Hepatic stellate cell (primary cell): ENCODE measurements around the gene BRCA1.

ENCODE experiments used
- DNase-seq: peaks from one replicate; pipeline ENCODE4 v3.0.0; 2011; ENCODE audit warnings: low spot score

Gene BRCA1

DNA sequence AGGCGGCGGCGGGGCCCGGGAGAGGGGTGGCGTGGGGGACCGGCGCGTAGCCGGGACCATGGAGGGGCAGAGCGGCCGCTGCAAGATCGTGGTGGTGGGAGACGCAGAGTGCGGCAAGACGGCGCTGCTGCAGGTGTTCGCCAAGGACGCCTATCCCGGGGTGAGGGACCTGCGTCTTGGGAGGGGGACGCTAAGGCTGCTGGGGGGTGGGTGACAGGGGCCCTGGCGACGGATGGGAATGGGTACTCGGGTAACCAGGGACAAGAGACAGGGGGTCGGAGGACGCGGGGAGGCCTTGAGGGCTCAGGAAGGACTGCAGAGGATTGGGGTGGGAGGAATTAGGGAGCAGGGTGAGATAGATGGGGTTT, 99.9 kb downstream of the BRCA1 start:
- DNase-seq = no peak

DNA sequence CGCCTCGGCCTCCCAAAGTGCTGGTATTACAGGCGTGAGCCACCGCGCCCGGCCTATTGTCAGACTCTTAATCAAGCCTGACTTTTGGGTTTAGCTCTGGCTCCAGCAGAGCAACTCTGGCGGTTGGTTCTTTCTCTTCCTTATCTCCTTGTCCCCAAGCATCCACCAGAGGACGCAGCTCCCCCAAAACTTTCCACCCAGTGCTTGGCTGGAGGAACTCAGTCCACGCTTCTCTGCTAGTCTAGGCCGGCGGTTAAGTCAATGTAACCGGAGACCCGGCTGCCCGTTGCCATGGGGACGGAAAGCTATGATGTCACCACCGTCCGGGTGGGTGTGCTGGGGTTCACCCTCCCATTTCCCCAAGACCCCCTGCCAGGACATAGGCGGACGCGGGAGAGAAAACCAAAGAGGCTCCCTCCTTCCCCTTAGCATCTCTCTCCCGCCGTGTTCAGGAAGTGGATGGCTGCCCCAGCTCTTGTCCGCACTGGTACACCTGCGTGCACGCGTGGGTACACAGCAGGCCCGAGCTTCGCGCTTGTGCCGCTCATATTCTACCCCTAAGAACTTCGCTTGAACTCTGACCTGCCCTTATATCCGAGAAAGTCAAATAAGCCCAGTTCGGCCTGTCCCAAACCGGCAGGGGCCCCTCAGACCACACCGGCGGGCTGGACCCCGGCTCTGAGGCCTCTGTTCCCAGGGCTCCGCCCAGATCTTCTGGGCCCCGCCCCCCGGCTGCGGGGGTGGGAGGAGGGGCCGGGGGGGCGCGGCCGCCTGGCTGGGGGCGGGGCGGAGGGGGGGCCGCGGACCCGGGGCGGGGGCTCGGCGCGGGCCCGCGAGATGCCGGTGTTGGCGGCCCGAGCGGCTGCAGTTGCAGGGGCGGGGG, 100.5 kb downstream of the BRCA1 start, which contains the start of gene RND2:
Gene RND2 (plus strand): TSS at position 825 of the 883 bp plus-strand sequence. CDS start 117 bp downstream, outside the sequence.
- DNase-seq = peak; percentile 99

DNA sequence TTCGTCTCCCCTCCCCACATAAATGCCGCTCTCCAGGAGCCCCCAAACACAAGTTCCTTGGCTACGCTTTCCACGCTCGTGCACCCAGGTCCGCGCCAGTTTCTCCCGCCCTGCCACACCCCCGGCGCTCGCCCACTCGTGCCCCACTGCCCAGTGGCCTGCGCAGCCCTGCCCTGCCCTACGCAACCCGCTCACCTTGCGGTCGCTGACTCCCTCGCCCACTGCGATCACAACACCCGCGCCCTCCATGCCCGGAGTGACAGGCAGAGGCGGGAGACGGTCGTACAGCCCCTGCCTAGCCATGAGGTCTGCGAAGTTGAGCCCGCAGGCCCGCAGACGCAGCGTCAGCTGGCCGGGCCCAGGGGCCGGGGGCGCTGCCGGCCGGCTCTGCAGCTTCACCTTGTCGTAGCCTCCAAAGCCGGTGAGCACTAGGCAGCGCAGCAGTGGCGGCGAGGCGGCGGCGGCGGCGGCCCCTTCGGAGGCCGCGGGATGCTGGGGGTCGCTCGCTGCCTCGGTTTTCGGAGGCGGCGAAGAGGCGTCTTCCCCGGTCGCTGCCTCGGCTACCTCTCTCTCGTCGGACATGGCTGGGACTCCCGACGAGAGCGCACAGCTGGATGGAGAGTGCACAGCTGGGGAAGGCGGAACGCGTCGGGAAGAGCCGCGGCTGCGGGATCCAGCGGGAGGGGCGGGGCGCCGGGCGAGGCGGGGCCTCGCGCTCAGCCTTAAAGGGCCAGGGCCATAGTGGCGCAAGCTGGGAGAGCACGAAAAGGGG, 103.2 kb downstream of the BRCA1 start, which contains the start of gene VAT1:
Gene VAT1 (minus strand): TSS at position 645 of the 772 bp plus-strand sequence. CDS start 63 bp downstream, at position 582.
- DNase-seq = peak; percentile 92

DNA sequence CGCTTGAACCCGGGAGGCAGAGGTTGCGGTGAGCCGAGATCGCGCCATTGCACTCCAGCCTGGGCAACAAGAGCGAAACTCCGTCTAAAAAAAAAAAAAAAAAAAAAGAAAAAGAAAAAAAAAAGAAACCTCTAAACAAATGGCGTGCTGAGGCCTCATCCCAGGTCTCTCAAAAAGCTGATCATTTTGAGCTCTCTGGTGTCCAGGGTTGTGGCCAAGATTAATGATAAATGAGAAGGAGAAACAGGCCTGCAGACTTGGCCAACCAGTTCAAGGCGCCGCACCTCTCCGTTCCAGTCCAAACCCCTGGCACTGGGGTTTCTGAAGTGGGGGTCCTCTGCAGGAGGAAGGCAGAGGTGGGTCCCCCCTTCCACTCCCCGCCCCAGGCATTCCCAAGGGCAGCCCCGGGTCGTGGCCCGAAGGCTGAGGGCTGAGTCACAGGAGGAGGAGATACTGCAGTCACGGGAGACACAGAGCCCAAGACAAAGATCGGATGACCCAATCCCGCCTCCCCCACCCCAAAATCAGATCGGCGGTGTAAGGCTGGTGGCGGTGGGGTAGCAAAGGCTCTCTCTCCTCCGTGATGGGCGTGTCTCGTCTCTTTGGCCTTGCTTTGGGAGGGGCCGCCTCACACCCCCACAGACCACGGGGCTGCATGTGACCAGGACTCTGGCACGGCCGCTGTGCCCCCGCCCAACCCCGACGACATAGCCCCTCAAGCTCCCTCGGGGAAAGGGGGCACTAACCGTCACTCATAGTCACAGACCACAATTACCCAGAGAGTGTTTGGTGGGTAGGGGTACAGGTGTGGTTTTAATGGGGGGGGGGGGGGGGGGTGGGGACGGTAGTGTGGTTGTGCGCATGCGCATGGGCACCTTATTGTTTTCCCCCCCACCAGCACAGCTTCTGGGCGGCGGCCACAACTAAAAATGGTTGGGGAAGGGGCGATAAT, 104.1 kb downstream of the BRCA1 start:
- peak; percentile 94 for DNase-seq

DNA sequence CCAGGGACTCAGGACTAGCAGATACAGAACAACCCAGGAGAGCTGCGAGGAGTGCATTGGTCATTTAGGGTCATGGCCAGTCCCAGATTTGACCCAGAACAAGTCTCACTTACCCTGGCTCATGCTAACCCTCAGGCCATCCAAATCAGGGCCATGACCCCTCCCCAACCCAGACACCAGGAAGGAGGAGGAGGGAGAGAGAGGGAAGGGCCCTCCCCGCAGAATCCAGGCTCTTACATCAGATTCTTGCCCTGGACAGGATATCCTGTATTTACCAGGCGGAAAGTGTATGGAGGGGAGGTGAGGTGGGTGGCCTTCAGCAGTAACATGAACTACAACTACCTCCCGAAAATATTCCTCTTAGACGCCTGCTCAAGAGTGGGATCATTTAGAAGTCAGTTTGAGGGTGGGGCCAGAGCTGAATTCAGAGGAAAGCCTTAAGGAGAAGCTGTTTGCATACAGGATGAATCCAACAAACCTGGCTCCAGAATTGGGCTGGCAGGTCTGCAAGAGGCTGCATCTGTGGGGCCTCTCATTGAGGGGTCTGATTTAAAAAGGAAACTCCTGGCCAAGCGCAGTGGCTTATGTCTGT, 105.0 kb downstream of the BRCA1 start:
- DNase-seq = no peak

DNA sequence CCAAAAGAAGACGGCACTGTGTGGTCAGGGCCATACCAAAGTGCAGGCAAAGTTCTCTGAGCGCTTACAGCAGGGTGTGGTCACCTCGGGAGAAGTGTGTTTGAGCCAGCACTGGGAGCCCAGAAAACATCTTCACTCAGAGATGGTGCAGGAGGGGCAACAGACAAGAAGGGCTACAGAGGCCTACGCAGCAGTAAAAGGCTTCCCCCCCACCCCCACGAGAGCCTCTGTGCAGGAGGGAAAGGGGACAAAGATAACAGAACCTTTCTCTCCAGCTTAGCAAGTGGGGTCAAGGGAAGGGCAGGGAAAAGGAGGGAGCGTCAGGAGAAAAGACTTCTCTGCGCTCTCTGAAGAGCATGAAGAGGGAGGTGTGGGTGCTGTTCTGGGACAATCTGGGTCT, 105.7 kb downstream of the BRCA1 start:
- no peak for DNase-seq

DNA sequence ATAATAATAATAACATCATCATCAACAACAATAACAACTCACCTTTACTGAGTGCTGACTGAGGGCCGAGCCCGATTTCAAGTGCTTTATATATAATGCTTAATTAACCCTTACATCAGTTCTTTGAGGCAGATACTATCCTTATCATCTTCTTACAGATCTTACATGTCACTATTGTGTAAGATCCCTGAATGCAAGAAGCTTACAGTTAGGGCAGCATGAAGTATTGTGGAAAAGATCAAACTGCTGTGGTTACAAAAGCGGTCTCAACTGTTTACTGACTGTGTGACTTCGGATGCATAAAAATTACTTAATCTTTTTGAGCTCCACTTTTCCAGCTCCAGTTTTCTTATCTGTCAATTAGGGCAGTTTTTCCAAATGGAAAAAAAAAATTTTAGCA, 106.2 kb downstream of the BRCA1 start:
- DNase-seq = no peak

DNA sequence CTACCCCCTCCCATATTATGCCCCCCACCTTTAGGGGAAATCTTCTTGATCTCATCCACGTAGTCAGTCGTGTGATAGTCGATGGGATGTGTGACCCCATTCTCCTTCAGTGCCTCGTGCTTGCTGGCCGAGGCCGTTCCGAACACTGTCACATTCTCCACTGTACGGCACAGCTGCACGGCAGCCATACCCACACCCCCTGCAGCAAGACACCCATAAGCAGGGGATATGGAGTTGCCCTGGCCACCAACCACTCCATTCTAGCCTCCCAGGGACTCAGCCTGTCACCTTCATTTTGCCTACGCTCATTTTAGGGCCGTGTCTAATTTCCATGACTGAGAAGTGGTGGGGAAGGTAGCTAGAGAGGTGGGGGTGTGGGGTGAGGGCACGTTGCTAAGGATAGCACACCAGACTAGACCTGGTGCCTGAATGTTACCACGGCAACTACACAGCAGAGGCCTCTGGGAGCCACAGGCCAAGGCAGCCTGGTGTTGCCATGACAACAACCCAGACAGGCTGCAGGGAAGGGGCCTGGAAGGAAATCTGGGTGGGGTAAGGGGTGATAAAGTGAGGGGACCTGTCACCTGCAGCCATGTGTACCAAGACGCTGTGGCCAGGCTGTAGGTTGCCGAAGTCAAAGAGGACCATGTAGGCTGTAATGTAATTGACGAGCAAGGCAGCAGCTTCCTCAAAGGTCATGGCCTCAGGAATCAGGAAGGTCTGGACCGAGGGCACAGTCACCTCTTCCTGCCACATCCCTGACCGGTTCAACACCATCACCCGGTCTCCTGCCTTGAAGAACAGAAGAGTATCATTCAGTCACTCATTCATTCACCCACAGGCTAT, 106.9 kb downstream of the BRCA1 start:
- DNase-seq = no peak

DNA sequence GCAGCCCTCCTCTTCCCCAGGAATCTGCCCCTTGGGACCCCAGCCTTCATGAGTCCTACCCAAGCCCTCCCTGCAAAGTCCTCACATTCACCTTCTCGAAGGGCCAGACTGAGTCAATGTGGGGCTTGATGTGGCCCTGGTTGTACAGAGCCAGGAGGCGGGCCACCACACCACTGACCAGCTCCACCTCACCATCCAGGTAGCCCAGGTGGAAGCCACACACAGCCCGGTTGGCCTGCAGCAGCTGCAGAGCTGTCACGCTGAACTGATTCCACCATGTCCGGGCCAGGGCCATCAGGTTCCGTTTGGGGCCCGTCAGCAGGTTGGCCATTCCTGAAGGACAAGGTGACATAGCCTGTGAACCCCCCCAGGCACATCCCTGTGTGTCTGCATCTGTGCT, 108.9 kb downstream of the BRCA1 start:
- DNase-seq = no peak

DNA sequence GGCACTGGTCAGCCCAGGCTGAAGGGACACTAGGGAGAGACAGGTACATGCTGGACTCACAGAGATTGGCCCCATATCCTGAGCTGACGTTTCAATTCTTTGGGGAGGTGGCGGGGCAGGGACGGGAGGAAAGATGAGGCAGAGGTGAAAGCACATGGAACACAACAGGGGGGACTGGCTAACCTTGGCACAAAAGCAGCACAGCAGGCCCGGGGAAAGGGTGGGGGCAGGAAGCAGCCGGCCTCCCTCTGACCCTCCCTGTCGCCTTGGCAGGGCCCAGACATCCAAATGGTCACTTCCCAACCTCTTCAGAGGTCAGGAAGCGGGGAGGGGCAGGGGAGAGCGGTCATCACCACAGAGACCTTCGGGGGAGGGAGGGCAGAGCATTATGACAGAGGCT, 109.6 kb downstream of the BRCA1 start:
- DNase-seq = no peak

DNA sequence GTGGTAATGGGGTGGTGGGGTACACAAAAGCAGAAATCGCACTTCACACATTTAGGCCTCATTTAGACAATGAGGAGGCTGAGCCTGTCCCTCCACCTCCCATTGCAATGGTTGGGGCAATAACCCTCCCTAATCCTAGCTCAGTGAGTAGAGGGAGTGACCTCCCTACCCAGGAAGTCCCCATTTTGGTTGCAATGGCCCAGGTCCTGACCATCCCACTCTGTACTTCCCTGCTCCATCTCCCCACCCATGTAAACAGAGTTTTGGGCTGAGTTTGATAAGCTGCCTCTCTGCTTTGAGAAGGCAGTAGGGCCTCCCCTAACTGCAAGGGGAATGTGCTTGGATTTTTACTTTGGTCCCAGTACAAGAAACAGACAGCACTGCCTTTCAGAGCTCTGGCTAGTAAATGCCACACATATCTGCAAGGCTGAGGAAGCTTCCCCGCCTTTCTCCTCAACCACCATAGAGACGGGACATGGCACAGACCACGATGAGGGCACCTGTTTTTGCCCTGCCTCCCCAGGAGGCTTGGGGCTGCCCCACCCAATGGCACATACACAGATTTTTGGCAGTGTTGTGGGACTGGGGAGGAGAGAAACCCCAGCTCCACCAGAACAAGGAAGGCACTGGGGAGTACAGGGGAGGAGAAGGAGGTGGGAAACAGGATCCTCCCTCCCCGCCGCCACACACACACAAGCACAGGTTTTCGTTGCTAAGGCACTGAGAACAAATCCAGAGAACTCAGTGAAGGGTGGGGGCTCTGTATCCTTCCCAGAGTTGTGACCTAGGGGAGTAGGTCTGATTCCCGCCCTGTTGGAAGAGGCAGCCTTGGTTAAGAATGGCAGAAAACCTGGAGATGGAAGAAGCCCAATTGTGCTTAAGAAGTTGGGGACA, 110.3 kb downstream of the BRCA1 start:
- DNase-seq = no peak

DNA sequence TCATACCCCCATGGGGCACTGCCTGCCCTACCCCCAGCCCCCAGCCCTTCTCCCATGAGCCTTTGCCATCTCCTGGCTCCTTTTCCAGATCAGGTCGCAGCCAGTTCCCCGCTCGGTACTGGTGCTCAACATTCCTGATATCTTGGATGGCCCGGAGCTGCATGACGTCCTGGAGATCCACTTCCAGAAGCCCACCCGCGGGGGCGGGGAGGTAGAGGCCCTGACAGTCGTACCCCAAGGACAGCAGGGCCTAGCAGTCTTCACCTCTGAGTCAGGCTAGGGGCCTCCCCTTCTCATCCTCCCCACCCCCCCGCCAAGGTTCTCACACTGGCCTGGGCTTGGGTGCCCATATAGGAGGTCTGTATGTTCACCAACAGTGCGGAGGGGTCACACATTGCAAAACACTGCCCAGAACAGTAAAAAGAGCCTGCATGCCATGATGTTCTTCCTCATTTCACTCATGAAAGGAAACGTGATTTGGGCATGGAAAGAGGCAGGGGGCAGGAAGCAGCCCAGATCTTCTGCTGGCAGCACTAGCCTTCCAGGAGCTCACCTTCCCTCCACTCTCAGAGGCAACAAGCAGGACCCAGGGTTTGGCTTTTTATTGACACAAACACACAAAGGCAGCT, 111.0 kb downstream of the BRCA1 start:
- no peak for DNase-seq

DNA sequence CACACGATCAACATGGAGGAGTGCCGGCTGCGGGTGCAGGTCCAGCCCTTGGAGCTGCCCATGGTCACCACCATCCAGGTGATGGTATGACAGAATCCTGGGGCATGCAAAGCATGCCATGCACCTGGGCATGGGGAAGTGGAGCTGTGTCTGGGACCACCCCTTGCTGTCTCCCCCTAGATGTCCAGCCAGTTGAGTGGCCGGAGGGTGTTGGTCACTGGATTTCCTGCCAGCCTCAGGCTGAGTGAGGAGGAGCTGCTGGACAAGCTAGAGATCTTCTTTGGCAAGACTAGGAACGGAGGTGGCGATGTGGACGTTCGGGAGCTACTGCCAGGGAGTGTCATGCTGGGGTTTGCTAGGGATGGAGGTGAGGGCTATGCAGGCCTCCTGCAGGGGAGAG, 111.9 kb downstream of the BRCA1 start:
- no peak for DNase-seq

DNA sequence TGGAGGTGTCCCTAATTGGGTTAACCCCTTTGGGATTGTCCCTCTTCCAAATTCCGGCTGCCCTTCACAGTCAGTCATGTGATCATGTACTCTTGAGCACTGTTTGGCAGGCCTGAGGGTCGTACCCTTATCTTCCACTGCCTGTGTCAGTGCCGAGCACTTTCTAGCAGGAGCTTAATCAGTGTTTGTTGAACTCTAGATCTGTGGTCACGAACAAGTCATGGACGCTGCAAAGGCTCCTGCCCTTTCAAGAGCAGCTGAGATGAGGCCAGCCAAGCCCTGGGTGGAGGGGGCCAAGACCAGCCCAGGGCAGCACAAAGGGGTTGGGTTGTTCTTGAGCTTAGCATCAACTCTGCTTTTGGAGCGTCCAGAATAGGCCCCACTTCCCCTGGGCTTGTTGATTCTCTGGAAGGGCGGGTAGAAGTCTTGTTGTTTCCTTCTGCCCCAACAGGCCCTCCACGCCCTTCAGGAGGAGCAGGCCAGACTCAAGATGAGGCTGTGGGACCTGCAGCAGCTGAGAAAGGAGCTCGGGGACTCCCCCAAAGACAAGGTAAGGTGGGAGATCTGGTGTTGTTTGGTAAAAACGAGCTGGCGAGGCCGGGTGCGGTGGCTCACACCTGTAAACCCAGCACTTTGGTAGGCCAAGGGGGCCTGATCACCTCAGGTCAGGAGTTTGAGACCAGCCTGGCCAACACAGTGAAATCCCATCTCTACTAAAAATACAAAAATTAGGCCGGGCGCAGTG, 113.3 kb downstream of the BRCA1 start:
- no peak for DNase-seq

DNA sequence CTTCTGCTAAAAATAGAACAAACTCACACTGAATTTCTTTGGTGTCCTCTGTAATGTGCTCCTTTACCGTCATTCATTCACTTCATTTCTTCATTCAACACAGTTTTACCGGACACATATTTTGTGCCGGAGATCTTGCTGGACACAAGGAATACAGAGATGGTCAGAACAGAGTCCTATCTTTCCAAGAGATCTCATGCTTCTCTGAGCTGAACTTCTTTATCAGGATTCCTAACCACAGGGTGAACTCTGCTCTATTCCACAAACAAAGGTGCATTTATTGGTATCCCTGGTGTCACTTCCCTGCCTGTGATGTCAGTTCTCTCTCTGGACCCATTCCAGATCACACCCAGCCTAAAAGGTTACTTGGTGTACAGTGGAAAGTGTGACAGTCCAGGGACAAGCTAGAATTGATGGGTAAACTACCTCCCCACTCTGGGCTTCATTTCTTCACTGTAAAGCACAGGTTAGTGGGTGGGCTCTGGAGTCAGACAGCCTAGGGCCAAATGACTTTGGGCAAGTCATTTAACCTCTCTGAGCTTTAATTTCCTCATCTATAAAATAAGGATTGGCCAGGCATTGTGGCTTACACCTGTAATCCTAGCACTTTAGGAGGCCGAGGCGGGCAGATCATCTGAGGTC, 114.4 kb downstream of the BRCA1 start:
- no peak for DNase-seq

DNA sequence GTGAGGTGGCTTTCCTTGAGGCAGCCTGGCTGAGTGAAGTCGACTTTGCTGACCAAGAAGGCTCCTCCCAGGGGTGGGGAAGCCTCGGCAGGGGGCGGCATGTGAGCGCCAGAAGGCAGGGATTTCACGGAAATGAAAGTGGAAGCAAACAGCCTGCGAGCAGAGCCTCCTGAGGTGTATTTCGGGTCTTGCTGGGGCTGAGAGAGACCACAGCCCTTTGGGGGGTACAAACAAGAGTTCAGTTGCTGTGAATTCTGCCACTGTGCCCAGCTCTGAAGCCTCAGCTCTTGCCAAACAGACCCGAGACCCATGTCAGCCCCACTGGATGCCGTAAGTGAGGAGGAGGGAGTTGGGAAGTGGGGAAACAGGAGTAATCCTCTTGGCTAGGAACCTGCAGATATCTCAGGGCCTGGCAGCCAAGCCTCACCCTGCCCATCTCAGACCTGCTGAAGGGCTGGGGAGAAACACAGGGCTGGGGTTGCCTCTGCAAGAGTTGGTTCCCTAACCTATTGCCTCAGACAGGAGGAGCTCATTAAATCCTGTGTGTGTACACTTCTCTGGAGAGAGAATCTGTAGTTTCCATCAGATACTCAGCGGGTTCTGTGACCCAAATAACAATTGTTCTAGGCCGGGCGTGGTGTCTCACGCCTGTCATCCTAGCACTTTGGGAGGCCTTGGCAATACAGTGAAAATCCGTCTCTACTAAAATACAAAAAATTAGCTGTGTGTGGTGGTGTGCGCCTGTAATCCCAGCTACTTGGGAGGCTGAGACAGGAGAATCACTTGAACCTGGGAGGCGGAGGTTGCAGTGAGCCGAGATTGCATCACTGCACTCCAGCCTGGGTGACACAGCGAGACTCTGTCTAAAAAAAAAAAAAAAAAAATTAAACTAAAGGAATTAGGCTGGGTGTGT, 118.3 kb downstream of the BRCA1 start, which contains the start of gene IFI35:
Gene IFI35 (plus strand): TSS at position 146 of the 913 bp plus-strand sequence. CDS start 164 bp downstream, at position 310.
- peak; percentile 88 for DNase-seq
